GM12878 (cell line): ENCODE results near the gene SHB. TPM values are rescaled to one million over a fixed set of nuclear protein-coding genes. Genes with fewer than 3 reads are reported as not detected.

Experiments used
- ATF2 ChIP-seq: IDR thresholded peaks from 2 replicates; pipeline ENCODE4 v1.6.1; 2012; ENCODE audit warnings: low read length, inconsistent platforms
- CUX1 ChIP-seq: IDR thresholded peaks from 2 replicates; pipeline ENCODE4 v1.6.1; 2012; ENCODE audit warnings: improper control_type of control experiment, low read depth, low read length; ENCODE audit not compliant: insufficient replicate concordance
- EP300 ChIP-seq, 2 experiments: fragments of 150-350 bp in 1 of 2; IDR thresholded peaks; 2 replicates each; pipeline ENCODE4 v1.6.1; 2011 to 2012; ENCODE audit warnings: low read depth in 2 of 2, low read length in 2 of 2, borderline replicate concordance in 1 of 2, improper control_type of control experiment in 1 of 2, inconsistent platforms in 1 of 2; ENCODE audit not compliant: control insufficient read depth in 1 of 2
- MTA3 ChIP-seq: IDR thresholded peaks from 2 replicates; pipeline ENCODE4 v1.6.1; 2012; ENCODE audit warnings: low read length, inconsistent platforms, borderline replicate concordance
- RELB ChIP-seq: fragments of 450-650 bp; IDR thresholded peaks from 2 replicates; pipeline ENCODE4 v1.6.1; 2017; ENCODE audit warnings: low read depth, mild to moderate bottlenecking, moderate library complexity
- SMC3 ChIP-seq: IDR thresholded peaks from 2 replicates; pipeline ENCODE4 v1.6.1; 2011; ENCODE audit warnings: low read length, improper control_type of control experiment, borderline replicate concordance
- SUZ12 ChIP-seq: fragments of 200-600 bp; sonication (generic); IDR thresholded peaks from one replicate; pipeline ENCODE4 v1.6.1; 2018; ENCODE audit warnings: antibody characterized with exemption, mild to moderate bottlenecking; ENCODE audit not compliant: unreplicated experiment
- polyA plus RNA-seq, 11 experiments: library from polyadenylated mRNA; depleted of rRNA in 4 of 11; unstranded in 6 of 11; stranded (reverse) in 5 of 11; fragments of >200 nt; fragmentation: Nextera tagmentation in 4 of 11; fragmentation: Illumina TruSeq in 1 of 11; extraction: Ambion mirVana in 4 of 11; extraction: Trizol in 1 of 11; gene quantifications; 1 replicate in 1 of 11; 2 replicates in 10 of 11; pipeline versions ENCODE4 v1.2.1 to v1.2.3, GENCODE V29; 2011 to 2016; ENCODE audit warnings: inconsistent platforms in 2 of 11, missing spikeins in 2 of 11, low read depth in 1 of 11
- total RNA-seq, 4 experiments: library from RNA; depleted of rRNA in 3 of 4; stranded (reverse); fragments of >200 nt in 3 of 4; fragmentation: Illumina TruSeq in 1 of 4; extraction: Trizol in 1 of 4; gene quantifications; 2 replicates each; pipeline versions ENCODE4 v1.2.1 to v1.2.3, GENCODE V29; 2013 to 2021

Gene SHB
- total and polyA plus RNA-seq, 10 of the 15 experiments (the other 5 are each of a cell fraction or from before 2014, with no cell fraction given), result 0.29 to 6.2 (median 1.3) TPM

- peak; percentile 14 for TF ChIP-seq CUX1
- no peak for TF ChIP-seq SUZ12
- peak; percentile 53 to 63; a peak in 3 of 4 replicates for TF ChIP-seq EP300 (IDR thresholded peaks at IDR 0.05; ENCODE audit: borderline replicate concordance in 1 of 2, control insufficient read depth in 1 of 2, low read depth in 2 of 2, low read length in 2 of 2)
- no peak; the same call in 1 of the 2 replicates for TF ChIP-seq SMC3
- peak; percentile 28; the same call in 1 of the 2 replicates for TF ChIP-seq RELB
- peak; percentile 94 for TF ChIP-seq ATF2
- TF ChIP-seq MTA3, result peak; percentile 66
These were observed 115.1 kb downstream of the SHB start (continued) for GRCh38 chr9:37953775-37954437.
